K562 treated with DMSO at 1 percent for 12 hours (cell line): Measurements from ENCODE around the gene CD1D. TPM values are rescaled to one million over a fixed set of nuclear protein-coding genes. Genes with fewer than 3 reads are reported as not detected.

ENCODE experiments used
- total RNA-seq: library from RNA; unstranded; fragments of 300-600 nt; gene quantifications from 2 replicates; pipeline ENCODE4 v1.2.3, GENCODE V29; 2022; ENCODE audit not compliant: insufficient read depth

Gene CD1D
- total RNA-seq: 0.37 TPM in 1 of 2 replicates, not detected in the other

DNA sequence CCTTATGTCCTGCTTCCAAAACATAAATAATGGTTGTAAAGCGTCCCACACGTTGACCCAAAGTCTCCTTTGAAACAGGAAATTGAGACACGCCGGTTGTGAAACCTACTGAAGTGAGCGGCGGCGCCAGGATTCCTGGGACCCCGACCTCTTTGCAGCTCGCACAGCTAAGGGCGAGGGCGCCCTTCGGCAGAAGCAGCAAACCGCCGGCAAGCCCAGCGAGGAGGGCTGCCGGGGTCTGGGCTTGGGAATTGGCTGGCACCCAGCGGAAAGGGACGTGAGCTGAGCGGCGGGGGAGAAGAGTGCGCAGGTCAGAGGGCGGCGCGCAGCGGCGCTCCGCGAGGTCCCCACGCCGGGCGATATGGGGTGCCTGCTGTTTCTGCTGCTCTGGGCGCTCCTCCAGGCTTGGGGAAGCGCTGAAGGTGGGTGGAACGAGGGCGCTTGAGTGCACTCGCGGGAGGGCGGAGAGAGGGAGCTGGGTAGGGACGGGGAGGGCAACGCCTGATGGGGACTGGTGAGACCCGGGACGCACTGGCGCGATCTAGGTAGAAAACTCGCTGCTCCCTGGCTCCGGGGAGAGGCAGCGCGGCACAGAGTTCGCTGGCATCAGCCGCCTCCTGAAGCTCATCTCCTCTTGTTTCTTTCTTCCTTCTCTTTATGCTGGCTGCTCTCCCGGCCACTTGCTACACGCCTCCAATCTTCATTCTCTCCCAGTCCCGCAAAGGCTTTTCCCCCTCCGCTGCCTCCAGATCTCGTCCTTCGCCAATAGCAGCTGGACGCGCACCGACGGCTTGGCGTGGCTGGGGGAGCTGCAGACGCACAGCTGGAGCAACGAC lies at the start of gene CD1D:
Gene CD1D, plus strand, starts transcription at position 155 of the 836 bp plus-strand sequence. Its CDS starts 207 bp downstream, at position 362.

Other genes with a start within 250 kb of the CD1D start
- gene KIRREL1, start 187.2 kb upstream of the CD1D start, total RNA-seq: 0.11 TPM in 1 of 2 replicates, not detected in the other
- not detected in 2 replicates for gene CD1A, start 73.5 kb downstream of the CD1D start, total RNA-seq
- not detected in 2 replicates for gene CD1C, start 109.0 kb downstream of the CD1D start, total RNA-seq
- not detected in 2 replicates for gene CD1B, start 150.6 kb downstream of the CD1D start, total RNA-seq
- not detected in 2 replicates for gene CD1E, start 173.0 kb downstream of the CD1D start, total RNA-seq
- not detected in 2 replicates for gene OR10T2, start 218.6 kb downstream of the CD1D start, total RNA-seq
- gene OR10K2, start 245.3 kb downstream of the CD1D start, total RNA-seq: not detected in 2 replicates